Colonic mucosa (tissue), 4 donors: ENCODE results near the gene CCDC182. TPM values are rescaled to one million over a fixed set of nuclear protein-coding genes. Genes with fewer than 3 reads are reported as not detected.

Source experiments
- DNase-seq: peaks from one replicate; pipeline ENCODE4 v3.0.0-alpha.2; 2020
- H3K27ac ChIP-seq: fragments of 200-600 bp; one replicate; pipeline ENCODE4 v1.8.0; 2021
- H3K27me3 ChIP-seq: fragments of 200-600 bp; one replicate; pipeline ENCODE4 v1.8.0; 2021
- H3K36me3 ChIP-seq: fragments of 200-600 bp; one replicate; pipeline ENCODE4 v1.8.0; 2021
- H3K4me1 ChIP-seq: fragments of 200-600 bp; one replicate; pipeline ENCODE4 v1.8.0; 2021; ENCODE audit warnings: mild to moderate bottlenecking
- H3K4me3 ChIP-seq: fragments of 200-600 bp; one replicate; pipeline ENCODE4 v1.8.0; 2021
- H3K9ac ChIP-seq, 2 donors: one replicate each; pipeline ENCODE4 v1.7.0; 2013; ENCODE audit warnings: control low read depth in 2 of 2, low read depth in 2 of 2, low read length in 2 of 2
- H3K9me3 ChIP-seq: fragments of 200-600 bp; one replicate; pipeline ENCODE4 v1.8.0; 2021
- CTCF ChIP-seq: fragments of 200-600 bp; IDR thresholded peaks from one replicate; pipeline ENCODE4 v1.8.0; 2022; ENCODE audit warnings: antibody characterized with exemption, mild to moderate bottlenecking
- intact Hi-C: fragments of 100-400 bp; cut with DNase I; formaldehyde crosslinking; loops from one replicate; pipeline ENCODE4 v1.14.1; 2022
- total RNA-seq, 2 donors: library from RNA; stranded (reverse); fragmentation: NEBNext Ultra II Directional in 1 of 2; extraction: Animal tissue kit (Norgen Biotek cat#: 25700) in 1 of 2; gene quantifications; one replicate each; pipeline ENCODE4 v1.2.1, GENCODE V29; 2021
- donor health status: healthy.
- donor health status: DM: no; HTN: no; CAD: no.
- donor health status: DM: no; HTN: no; CAD: no.

Gene CCDC182
- total RNA-seq, 2 donors from 2014 or later, result not detected

GRCh38 chr17:57714665-57715180 lies 30.4 kb downstream of the CCDC182 start:
- Histone ChIP-seq H3K4me1 (no peaks in the 10 kb centered on the region), H3K27ac (no peak overlapping the region), H3K9me3 (no peaks in the 10 kb centered on the region), H3K36me3 (no peaks in the 10 kb centered on the region), H3K27me3 (peaks cover 3% of the 10 kb centered on the region), H3K4me3 (no peak overlapping the region), H3K9ac (no peak overlapping the region)
- no peak for TF ChIP-seq CTCF
- DNase-seq, result no peak
- intact Hi-C loops, result loop anchor here (10.0 kb wide), 1 partner anchor 60 kb away; no protein-coding TSS in a partner anchor

GRCh38 chr17:57713140-57713539 lies 32.0 kb downstream of the CCDC182 start:
- peaks cover 3% of the 10 kb centered on the region for H3K27me3 ChIP-seq
- no peak overlapping the region for H3K4me3 ChIP-seq
- H3K27ac ChIP-seq, result no peak overlapping the region
- no peak for TF ChIP-seq CTCF
- intact Hi-C loops, result loop anchor here (10.0 kb wide), 1 partner anchor 58 kb away; no protein-coding TSS in a partner anchor
- H3K9me3 ChIP-seq, result no peaks in the 10 kb centered on the region
- no peak overlapping the region for H3K9ac ChIP-seq
- DNase-seq, result no peak
- no peaks in the 10 kb centered on the region for H3K4me1 ChIP-seq
- no peaks in the 10 kb centered on the region for H3K36me3 ChIP-seq

- DNase-seq, result no peak
- H3K9ac ChIP-seq, result no peak overlapping the region
- no peaks in the 10 kb centered on the region for H3K4me1 ChIP-seq
- intact Hi-C loops, result no loop called here
- H3K4me3 ChIP-seq, result no peak overlapping the region
- no peaks in the 10 kb centered on the region for H3K27me3 ChIP-seq
- H3K27ac ChIP-seq, result no peak overlapping the region
- H3K36me3 ChIP-seq, result no peaks in the 10 kb centered on the region
- no peaks in the 10 kb centered on the region for H3K9me3 ChIP-seq
- no peak for TF ChIP-seq CTCF
These were observed 36.7 kb downstream of the CCDC182 start for GRCh38 chr17:57708410-57708809.

GRCh38 chr17:57707892-57708291 lies 37.2 kb downstream of the CCDC182 start:
- Histone ChIP-seq H3K27ac (no peak overlapping the region), H3K36me3 (no peaks in the 10 kb centered on the region), H3K4me3 (no peak overlapping the region), H3K9me3 (no peaks in the 10 kb centered on the region), H3K4me1 (no peaks in the 10 kb centered on the region), H3K9ac (no peak overlapping the region), H3K27me3 (no peaks in the 10 kb centered on the region)
- DNase-seq, result no peak
- intact Hi-C loops, result no loop called here
- no peak for TF ChIP-seq CTCF

- no peaks in the 10 kb centered on the region for H3K4me1 ChIP-seq
- no peak overlapping the region for H3K27ac ChIP-seq
- no peaks in the 10 kb centered on the region for H3K9me3 ChIP-seq
- no peaks in the 10 kb centered on the region for H3K27me3 ChIP-seq
- TF ChIP-seq CTCF, result no peak
- no peak overlapping the region for H3K9ac ChIP-seq
- intact Hi-C loops, result no loop called here
- no peak overlapping the region for H3K4me3 ChIP-seq
- no peak for DNase-seq
- no peaks in the 10 kb centered on the region for H3K36me3 ChIP-seq
These were observed 38.3 kb downstream of the CCDC182 start for GRCh38 chr17:57706761-57707160.
